Measurements from ENCODE around the gene CFLAR.
"Not testable (repeated sequence)": the region's sequence is repeated elsewhere in the genome, so short reads cannot be mapped to it uniquely, and the experiment has no call there.

The CFLAR gene

GRCh38 chr2:201167546-201167945 is 51.6 kb downstream of the CFLAR start:
- DNase-seq (ENCODE audit: low spot score), result no peak
- no peak for TF ChIP-seq CTCF (IDR thresholded peaks at IDR 0.05; ENCODE audit: borderline replicate concordance, control extremely low read depth, extremely low read depth, insufficient read depth, missing control alignments)
- in situ Hi-C loops (cut with MboI; ENCODE audit: low sequenced_read_pairs, unreplicated experiment), result no loop called here

- in situ Hi-C loops (cut with MboI; ENCODE audit: low sequenced_read_pairs, unreplicated experiment); DNase-seq (ENCODE audit: low spot score): not testable (repeated sequence)
Observed at GRCh38 chr2:201168496-201168895, 52.5 kb downstream of the CFLAR start.

GRCh38 chr2:201171259-201171814 is 55.4 kb downstream of the CFLAR start:
- in situ Hi-C loops (cut with MboI; ENCODE audit: low sequenced_read_pairs, unreplicated experiment), result no loop called here
- no peak for DNase-seq (ENCODE audit: low spot score)

GRCh38 chr2:201172279-201172678 is 56.3 kb downstream of the CFLAR start:
- in situ Hi-C loops (cut with MboI; ENCODE audit: low sequenced_read_pairs, unreplicated experiment), result no loop called here
- DNase-seq (ENCODE audit: low spot score), result no peak
- no peak for TF ChIP-seq CTCF (IDR thresholded peaks at IDR 0.05; ENCODE audit: borderline replicate concordance, control extremely low read depth, extremely low read depth, insufficient read depth, missing control alignments)

More at GRCh38 chr2:201171259-201171814, 55.4 kb downstream of the CFLAR start:
- no peak for TF ChIP-seq CTCF (IDR thresholded peaks at IDR 0.05; ENCODE audit: borderline replicate concordance, control extremely low read depth, extremely low read depth, insufficient read depth, missing control alignments)

GRCh38 chr2:201174687-201175086 is 58.7 kb downstream of the CFLAR start:
- in situ Hi-C loops (cut with MboI; ENCODE audit: low sequenced_read_pairs, unreplicated experiment), result loop anchor here (25.0 kb wide), 1 partner anchor 462 kb away; no protein-coding TSS in a partner anchor
- no peak for TF ChIP-seq CTCF (IDR thresholded peaks at IDR 0.05; ENCODE audit: borderline replicate concordance, control extremely low read depth, extremely low read depth, insufficient read depth, missing control alignments)
- DNase-seq (ENCODE audit: low spot score), result no peak

GRCh38 chr2:201176081-201176481 is 60.1 kb downstream of the CFLAR start:
- in situ Hi-C loops (cut with MboI; ENCODE audit: low sequenced_read_pairs, unreplicated experiment), result loop anchor here (25.0 kb wide), 1 partner anchor 464 kb away; no protein-coding TSS in a partner anchor
- no peak for DNase-seq (ENCODE audit: low spot score)
- no peak for TF ChIP-seq CTCF (IDR thresholded peaks at IDR 0.05; ENCODE audit: borderline replicate concordance, control extremely low read depth, extremely low read depth, insufficient read depth, missing control alignments)

- no peak for DNase-seq (ENCODE audit: low spot score)
- in situ Hi-C loops (cut with MboI; ENCODE audit: low sequenced_read_pairs, unreplicated experiment), result loop anchor here (5.0 to 25.0 kb wide), 3 partner anchors 47 to 468 kb away; no protein-coding TSS in a partner anchor
- no peak for TF ChIP-seq CTCF (IDR thresholded peaks at IDR 0.05; ENCODE audit: borderline replicate concordance, control extremely low read depth, extremely low read depth, insufficient read depth, missing control alignments)
Observed at GRCh38 chr2:201180010-201180409, 64.0 kb downstream of the CFLAR start.
